ENCODE measurements around the gene RNASE11. TPM values are rescaled to one million over a fixed set of nuclear protein-coding genes. Genes with fewer than 3 reads are reported as not detected.
"Not testable (repeated sequence)": the region's sequence is repeated elsewhere in the genome, so short reads cannot be mapped to it uniquely, and the experiment has no call there.

The RNASE11 gene
- total and polyA plus RNA-seq, 4 donors: not detected

- Histone ChIP-seq H3K27me3 (ENCODE audit: control insufficient read depth, insufficient read depth, low read length) (peaks cover 83% of the 10 kb centered on the region), H3K4me1 (ENCODE audit: control insufficient read depth, insufficient read depth, low read length) (peaks cover 28% of the 10 kb centered on the region)
Measured at GRCh38 chr14:20626274-20626673, 38.5 kb upstream of the RNASE11 start.

GRCh38 chr14:20624495-20625070 lies 36.8 kb upstream of the RNASE11 start:
- peaks cover 71% of the 10 kb centered on the region for H3K27me3 ChIP-seq (ENCODE audit: control insufficient read depth, insufficient read depth, low read length)
- no peak for DNase-seq (ENCODE audit: low read depth in 4 of 6, low spot score in 6 of 6)
- H3K4me1 ChIP-seq (ENCODE audit: control insufficient read depth, insufficient read depth, low read length): peaks cover 25% of the 10 kb centered on the region
- H3K27ac ChIP-seq (ENCODE audit: low read depth, low read length): no peak overlapping the region
- H3K4me3 ChIP-seq (ENCODE audit: low read depth, low read length): peak overlapping the region; percentile 11
- no peaks in the 10 kb centered on the region for H3K36me3 ChIP-seq (ENCODE audit: control insufficient read depth, insufficient read depth, low read length)
- H3K9me3 ChIP-seq (ENCODE audit: control insufficient read depth, insufficient read depth, low read length): no peaks in the 10 kb centered on the region
- 7% methylated on average over 16 of the region's 22 CpGs for WGBS (ENCODE audit: insufficient coverage)

More at GRCh38 chr14:20626274-20626673, 38.5 kb upstream of the RNASE11 start:
- H3K4me3 ChIP-seq (ENCODE audit: low read depth, low read length): no peak overlapping the region
- WGBS (ENCODE audit: insufficient coverage): 34% methylated on average over 9 of the region's 12 CpGs
- no peaks in the 10 kb centered on the region for H3K36me3 ChIP-seq (ENCODE audit: control insufficient read depth, insufficient read depth, low read length)
- no peak overlapping the region for H3K27ac ChIP-seq (ENCODE audit: low read depth, low read length)
- no peak for DNase-seq (ENCODE audit: low read depth in 4 of 6, low spot score in 6 of 6)
- H3K9me3 ChIP-seq (ENCODE audit: control insufficient read depth, insufficient read depth, low read length): no peaks in the 10 kb centered on the region

- Histone ChIP-seq H3K9me3 (ENCODE audit: control insufficient read depth, insufficient read depth, low read length) (no peaks in the 10 kb centered on the region), H3K4me1 (ENCODE audit: control insufficient read depth, insufficient read depth, low read length) (peaks cover 25% of the 10 kb centered on the region), H3K27me3 (ENCODE audit: control insufficient read depth, insufficient read depth, low read length) (peaks cover 68% of the 10 kb centered on the region), H3K4me3 (ENCODE audit: low read depth, low read length) (no peak overlapping the region), H3K36me3 (ENCODE audit: control insufficient read depth, insufficient read depth, low read length) (no peaks in the 10 kb centered on the region), H3K27ac (ENCODE audit: low read depth, low read length) (no peak overlapping the region)
- WGBS (ENCODE audit: insufficient coverage): 50% methylated on average over 9 of the region's 15 CpGs
- no peak for DNase-seq (ENCODE audit: low read depth in 4 of 6, low spot score in 6 of 6)
Measured at GRCh38 chr14:20623798-20624197, 36.0 kb upstream of the RNASE11 start.

- Histone ChIP-seq H3K9me3 (ENCODE audit: control insufficient read depth, insufficient read depth, low read length) (no peaks in the 10 kb centered on the region), H3K4me3 (ENCODE audit: low read depth, low read length) (no peak overlapping the region), H3K36me3 (ENCODE audit: control insufficient read depth, insufficient read depth, low read length) (no peaks in the 10 kb centered on the region), H3K4me1 (ENCODE audit: control insufficient read depth, insufficient read depth, low read length) (peaks cover 25% of the 10 kb centered on the region), H3K27ac (ENCODE audit: low read depth, low read length) (no peak overlapping the region), H3K27me3 (ENCODE audit: control insufficient read depth, insufficient read depth, low read length) (peaks cover 60% of the 10 kb centered on the region)
- DNase-seq (ENCODE audit: low read depth in 4 of 6, low spot score in 6 of 6): no peak
- WGBS (ENCODE audit: insufficient coverage): 17% methylated on average over 23 of the region's 29 CpGs
Measured at GRCh38 chr14:20622816-20623291, 35.1 kb upstream of the RNASE11 start.

- H3K4me3 ChIP-seq (ENCODE audit: low read depth, low read length): no peak overlapping the region
- DNase-seq (ENCODE audit: low read depth in 4 of 6, low spot score in 6 of 6): no peak
- no peaks in the 10 kb centered on the region for H3K36me3 ChIP-seq (ENCODE audit: control insufficient read depth, insufficient read depth, low read length)
- peaks cover 42% of the 10 kb centered on the region for H3K27me3 ChIP-seq (ENCODE audit: control insufficient read depth, insufficient read depth, low read length)
- H3K27ac ChIP-seq (ENCODE audit: low read depth, low read length): no peak overlapping the region
- H3K4me1 ChIP-seq (ENCODE audit: control insufficient read depth, insufficient read depth, low read length): peaks cover 16% of the 10 kb centered on the region
- H3K9me3 ChIP-seq (ENCODE audit: control insufficient read depth, insufficient read depth, low read length): no peaks in the 10 kb centered on the region
- WGBS (ENCODE audit: insufficient coverage): 50% methylated on average over 1 of the region's 2 CpGs
Measured at GRCh38 chr14:20620798-20621478, 33.1 kb upstream of the RNASE11 start.

- H3K4me1 ChIP-seq (ENCODE audit: control insufficient read depth, insufficient read depth, low read length); H3K4me3 ChIP-seq (ENCODE audit: low read depth, low read length); H3K27ac ChIP-seq (ENCODE audit: low read depth, low read length); H3K36me3 ChIP-seq (ENCODE audit: control insufficient read depth, insufficient read depth, low read length); DNase-seq (ENCODE audit: low read depth in 4 of 6, low spot score in 6 of 6); H3K9me3 ChIP-seq (ENCODE audit: control insufficient read depth, insufficient read depth, low read length): not testable (repeated sequence)
- peaks cover 29% of the 10 kb centered on the region for H3K27me3 ChIP-seq (ENCODE audit: control insufficient read depth, insufficient read depth, low read length)
- WGBS (ENCODE audit: insufficient coverage): no CpG with 5 or more reads among the region's 6 CpGs
Measured at GRCh38 chr14:20619688-20620087, 31.9 kb upstream of the RNASE11 start.

GRCh38 chr14:20618271-20618749 lies 30.5 kb upstream of the RNASE11 start:
- H3K4me1 ChIP-seq (ENCODE audit: control insufficient read depth, insufficient read depth, low read length): peaks cover 9% of the 10 kb centered on the region
- DNase-seq (ENCODE audit: low read depth in 4 of 6, low spot score in 6 of 6): no peak

DNA sequence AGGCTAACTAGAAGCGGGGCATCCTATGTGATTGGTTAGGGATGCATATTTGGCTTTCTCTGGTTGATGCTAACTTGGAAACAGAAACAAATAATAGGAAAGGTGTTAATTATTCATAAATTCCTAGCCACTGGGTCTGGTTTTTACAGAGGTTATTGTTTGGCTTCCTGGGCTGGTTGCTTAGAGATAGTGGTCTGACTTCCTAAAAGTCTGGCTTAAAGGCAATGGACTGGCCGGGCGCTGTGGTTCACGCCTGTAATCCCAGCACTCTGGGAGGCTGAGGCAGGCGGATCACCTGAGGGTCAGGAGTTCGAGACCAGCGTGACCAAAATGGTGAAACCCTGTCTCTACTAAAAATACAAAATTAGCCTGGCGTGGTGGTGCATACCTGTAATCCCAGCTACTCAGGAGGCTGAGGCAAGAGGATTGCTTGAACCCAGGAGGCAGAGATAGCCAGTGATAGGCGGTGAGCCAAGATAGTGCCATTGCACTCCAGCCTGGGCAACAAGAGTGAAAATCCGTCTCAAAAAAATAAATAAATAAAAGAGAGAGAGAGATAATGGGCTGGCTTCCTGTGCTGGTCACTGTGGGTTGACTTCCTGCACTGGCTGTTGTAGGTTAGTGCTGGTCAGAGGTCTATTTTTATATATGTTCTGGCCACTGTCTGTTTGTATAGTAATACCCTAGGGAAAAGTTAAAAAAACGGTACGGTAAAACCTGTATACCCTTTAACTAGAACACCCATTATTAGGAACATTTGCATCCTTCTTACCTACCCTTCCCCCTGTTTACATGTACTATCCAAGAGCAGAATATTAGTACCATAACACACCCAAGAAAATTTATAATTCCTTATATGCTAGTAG lies 29.6 kb upstream of the RNASE11 start:
- no peak overlapping the region for H3K4me3 ChIP-seq (ENCODE audit: low read depth, low read length)
- H3K27ac ChIP-seq (ENCODE audit: low read depth, low read length): no peak overlapping the region
- peaks cover 6% of the 10 kb centered on the region for H3K27me3 ChIP-seq (ENCODE audit: control insufficient read depth, insufficient read depth, low read length)
- H3K9me3 ChIP-seq (ENCODE audit: control insufficient read depth, insufficient read depth, low read length): no peaks in the 10 kb centered on the region
- H3K4me1 ChIP-seq (ENCODE audit: control insufficient read depth, insufficient read depth, low read length): peaks cover 3% of the 10 kb centered on the region
- WGBS (ENCODE audit: insufficient coverage): 77% methylated on average over 8 of the region's 12 CpGs
- H3K36me3 ChIP-seq (ENCODE audit: control insufficient read depth, insufficient read depth, low read length): no peaks in the 10 kb centered on the region
- no peak for DNase-seq (ENCODE audit: low read depth in 4 of 6, low spot score in 6 of 6)

More at GRCh38 chr14:20618271-20618749, 30.5 kb upstream of the RNASE11 start:
- Histone ChIP-seq H3K36me3 (ENCODE audit: control insufficient read depth, insufficient read depth, low read length) (no peaks in the 10 kb centered on the region), H3K9me3 (ENCODE audit: control insufficient read depth, insufficient read depth, low read length) (no peaks in the 10 kb centered on the region), H3K27me3 (ENCODE audit: control insufficient read depth, insufficient read depth, low read length) (peaks cover 15% of the 10 kb centered on the region), H3K4me3 (ENCODE audit: low read depth, low read length) (no peak overlapping the region), H3K27ac (ENCODE audit: low read depth, low read length) (no peak overlapping the region)
- WGBS (ENCODE audit: insufficient coverage): 33% methylated on average over 2 of the region's 4 CpGs

DNA sequence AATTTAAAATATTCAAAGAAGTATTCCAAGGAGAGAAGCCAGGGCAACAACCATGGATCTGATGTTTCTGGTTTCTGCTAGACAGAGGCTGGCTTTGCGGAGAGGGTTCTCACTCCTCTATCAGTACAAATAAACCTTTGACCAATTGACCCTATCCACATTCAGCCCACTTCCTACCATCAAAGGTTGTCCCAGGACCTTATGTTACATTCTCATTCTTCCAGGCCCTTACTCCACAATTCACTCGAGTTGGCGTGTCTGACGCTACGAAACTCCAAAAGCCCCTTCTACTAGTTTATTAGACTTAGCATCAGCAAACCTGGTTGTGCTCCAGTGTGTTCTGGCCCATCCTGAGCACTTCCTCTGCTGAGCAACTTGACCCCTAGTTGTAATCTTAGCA lies 28.2 kb upstream of the RNASE11 start:
- H3K9me3 ChIP-seq (ENCODE audit: control insufficient read depth, insufficient read depth, low read length): no peaks in the 10 kb centered on the region
- DNase-seq (ENCODE audit: low read depth in 4 of 6, low spot score in 6 of 6): no peak
- H3K4me1 ChIP-seq (ENCODE audit: control insufficient read depth, insufficient read depth, low read length): peaks cover 3% of the 10 kb centered on the region
- 88% methylated on average over 5 of the region's 5 CpGs for WGBS (ENCODE audit: insufficient coverage)
- H3K4me3 ChIP-seq (ENCODE audit: low read depth, low read length): no peak overlapping the region
- peaks cover 2% of the 10 kb centered on the region for H3K27me3 ChIP-seq (ENCODE audit: control insufficient read depth, insufficient read depth, low read length)
- H3K36me3 ChIP-seq (ENCODE audit: control insufficient read depth, insufficient read depth, low read length): no peaks in the 10 kb centered on the region
- H3K27ac ChIP-seq (ENCODE audit: low read depth, low read length): no peak overlapping the region
